Stimulated activated CD4-positive, alpha-beta T cell treated with anti-CD3 and anti-CD28 coated beads, Interleukin-12 subunit alpha, Interleukin-12 subunit beta, amount 100 ng/mL, for 48 hours (primary cell): ENCODE results near the gene RPS19BP1.
"Not testable (repeated sequence)": the region's sequence is repeated elsewhere in the genome, so short reads cannot be mapped to it uniquely, and the experiment has no call there.

ENCODE experiments used
- DNase-seq, 3 donors: peaks; one replicate each; pipeline ENCODE4 v3.0.0-alpha.2; 2020; ENCODE audit warnings: low read depth in 2 of 3, low spot score in 1 of 3

The RPS19BP1 gene

GRCh38 chr22:39514373-39514973 lies 18.1 kb downstream of the RPS19BP1 start:
- DNase-seq: peak in 1 of 3 donors; percentile 49

- no peak for DNase-seq
These were observed 18.8 kb downstream of the RPS19BP1 start for GRCh38 chr22:39513791-39514190.

GRCh38 chr22:39512026-39512425 lies 20.5 kb downstream of the RPS19BP1 start:
- no peak for DNase-seq

GRCh38 chr22:39511226-39511625 lies 21.3 kb downstream of the RPS19BP1 start:
- DNase-seq: no peak

- DNase-seq: no peak
These were observed 21.9 kb downstream of the RPS19BP1 start for GRCh38 chr22:39510529-39511149.

GRCh38 chr22:39508393-39508792 lies 24.2 kb downstream of the RPS19BP1 start:
- DNase-seq: no peak

- DNase-seq: not testable (repeated sequence)
These were observed 25.5 kb downstream of the RPS19BP1 start for GRCh38 chr22:39507021-39507420.

GRCh38 chr22:39504071-39504470 lies 28.5 kb downstream of the RPS19BP1 start:
- no peak for DNase-seq

- DNase-seq: no peak
These were observed 28.9 kb downstream of the RPS19BP1 start for GRCh38 chr22:39503630-39504029.

GRCh38 chr22:39502789-39503409 lies 29.6 kb downstream of the RPS19BP1 start:
- no peak for DNase-seq

- peak; percentile 90 to 94 (median 92) for DNase-seq
These were observed 30.3 kb downstream of the RPS19BP1 start, which contains the start of gene MIEF1 for GRCh38 chr22:39502109-39502788. TSS of gene MIEF1 (plus strand) at chr22:39502290. CDS start at chr22:39511295, 9,005 bp downstream.

- DNase-seq: no peak
These were observed 30.9 kb downstream of the RPS19BP1 start for GRCh38 chr22:39501644-39502108.

- DNase-seq: no peak
These were observed 32.4 kb downstream of the RPS19BP1 start for GRCh38 chr22:39500101-39500500.

- no peak for DNase-seq
These were observed 33.7 kb downstream of the RPS19BP1 start for GRCh38 chr22:39498802-39499201.

- no peak for DNase-seq
These were observed 34.2 kb downstream of the RPS19BP1 start for GRCh38 chr22:39498368-39498767.

- DNase-seq: no peak
These were observed 35.1 kb downstream of the RPS19BP1 start for GRCh38 chr22:39497429-39497828.

- peak; percentile 35 to 65 (median 46) for DNase-seq
These were observed 36.3 kb downstream of the RPS19BP1 start for GRCh38 chr22:39496131-39496838.

GRCh38 chr22:39494471-39495120 lies 38.0 kb downstream of the RPS19BP1 start:
- DNase-seq: no peak

GRCh38 chr22:39493759-39494158 lies 38.8 kb downstream of the RPS19BP1 start:
- no peak for DNase-seq

- no peak for DNase-seq
These were observed 40.4 kb downstream of the RPS19BP1 start for GRCh38 chr22:39492186-39492585.

GRCh38 chr22:39491696-39492095 lies 40.9 kb downstream of the RPS19BP1 start:
- no peak for DNase-seq
